ENCODE measurements around the gene TSC2.

Gene TSC2

DNA sequence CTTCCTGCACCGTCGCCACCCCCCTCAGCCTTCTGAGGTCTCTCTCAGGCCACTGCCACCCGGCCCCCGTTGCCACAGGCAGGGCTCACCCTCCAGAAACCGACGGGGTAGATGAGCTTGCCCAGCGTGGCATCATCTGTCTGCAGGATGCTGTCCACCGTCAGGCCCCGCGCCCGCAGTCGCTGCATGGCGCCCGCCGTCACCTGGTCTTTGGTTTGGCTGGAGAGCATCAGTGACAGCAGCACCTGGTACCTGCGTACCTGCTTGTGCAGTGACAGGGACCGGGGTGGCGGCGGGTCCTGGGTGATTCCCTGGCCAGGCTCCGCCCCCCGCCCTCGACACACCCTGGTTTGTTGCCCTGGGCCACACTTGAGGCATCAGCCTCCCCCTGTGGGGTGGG is 3.2 kb upstream of the TSC2 start:
- DNase-seq = no peak

- DNase-seq = no peak
These were observed 1.6 kb upstream of the TSC2 start for GRCh38 chr16:2045965-2046892.

- no peak for DNase-seq
These were observed 874 bp upstream of the TSC2 start for GRCh38 chr16:2046893-2047329.

- DNase-seq = no peak
These were observed 345 bp downstream of the TSC2 start for GRCh38 chr16:2048116-2048543.

DNA sequence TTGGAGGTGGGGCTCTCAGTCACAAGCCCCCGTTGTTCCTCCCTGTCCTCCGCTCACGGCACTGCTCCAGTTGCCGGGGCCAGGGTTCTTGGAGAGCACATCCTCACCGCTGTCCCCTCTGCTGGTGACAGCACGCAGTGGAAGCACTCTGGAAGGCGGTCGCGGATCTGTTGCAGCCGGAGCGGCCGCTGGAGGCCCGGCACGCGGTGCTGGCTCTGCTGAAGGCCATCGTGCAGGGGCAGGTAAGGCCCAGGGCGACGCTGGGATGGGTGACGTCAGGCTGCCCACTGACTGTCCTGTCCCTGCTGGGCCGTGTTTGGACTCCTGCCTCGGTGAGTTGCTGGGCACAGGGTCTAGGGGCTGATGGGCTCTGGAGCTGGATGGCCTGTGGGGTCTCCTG is 5.4 kb downstream of the TSC2 start:
- DNase-seq = no peak

DNA sequence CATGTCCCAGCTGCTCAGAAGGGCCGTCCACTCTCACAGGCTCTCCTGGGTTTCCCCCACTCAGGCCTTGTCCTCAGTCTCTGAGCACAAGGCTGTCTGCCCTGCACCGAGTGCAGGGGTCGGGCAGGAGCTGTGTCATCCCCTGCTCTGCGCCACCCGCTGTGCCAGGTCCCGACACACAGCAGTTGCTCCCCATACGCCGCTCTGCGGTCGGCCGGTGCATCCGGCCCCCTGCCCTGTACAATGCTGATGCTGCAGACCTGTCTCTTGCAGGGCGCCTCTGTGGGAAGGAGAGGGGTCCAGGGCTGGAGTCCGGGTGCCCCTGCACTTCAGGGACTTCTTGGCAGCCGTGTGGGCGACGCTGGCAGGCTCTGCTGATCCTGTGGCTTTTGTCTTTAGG is 6.1 kb downstream of the TSC2 start:
- no peak for DNase-seq

DNA sequence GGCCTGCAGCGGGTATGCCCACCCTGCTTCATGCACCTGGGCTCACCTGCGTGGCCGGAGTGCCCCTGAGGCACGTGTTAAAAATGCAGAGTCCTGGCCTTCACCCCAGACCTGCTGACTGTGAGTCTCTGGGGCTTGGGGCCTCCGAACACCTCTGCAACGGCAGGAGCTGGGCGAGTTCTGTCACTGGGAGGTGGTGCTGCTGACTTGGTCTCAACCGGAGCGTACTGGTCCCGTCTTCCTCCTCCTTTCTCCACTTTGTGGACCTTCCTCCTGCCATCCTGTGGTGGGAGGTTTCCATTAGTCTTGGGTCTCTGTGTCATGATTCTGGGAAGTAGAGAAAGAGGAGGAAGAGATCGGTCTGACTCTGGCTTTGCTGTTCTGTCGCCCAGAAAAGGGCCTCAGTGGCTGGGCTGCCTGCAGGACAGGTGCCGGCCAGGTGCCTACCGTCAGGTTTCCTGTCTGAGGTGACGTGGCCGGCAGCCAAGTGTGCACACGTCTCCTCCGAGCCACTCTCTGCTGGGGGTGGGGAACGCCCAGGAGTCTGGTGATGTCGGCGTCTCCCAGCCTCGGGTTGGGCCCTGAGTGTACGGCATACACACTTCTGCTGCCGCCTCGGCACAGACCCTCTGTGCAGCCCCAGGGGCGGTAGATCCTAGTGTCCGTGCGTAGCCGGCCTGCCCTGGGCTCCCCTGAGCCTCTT is 6.9 kb downstream of the TSC2 start:
- no peak for DNase-seq

DNA sequence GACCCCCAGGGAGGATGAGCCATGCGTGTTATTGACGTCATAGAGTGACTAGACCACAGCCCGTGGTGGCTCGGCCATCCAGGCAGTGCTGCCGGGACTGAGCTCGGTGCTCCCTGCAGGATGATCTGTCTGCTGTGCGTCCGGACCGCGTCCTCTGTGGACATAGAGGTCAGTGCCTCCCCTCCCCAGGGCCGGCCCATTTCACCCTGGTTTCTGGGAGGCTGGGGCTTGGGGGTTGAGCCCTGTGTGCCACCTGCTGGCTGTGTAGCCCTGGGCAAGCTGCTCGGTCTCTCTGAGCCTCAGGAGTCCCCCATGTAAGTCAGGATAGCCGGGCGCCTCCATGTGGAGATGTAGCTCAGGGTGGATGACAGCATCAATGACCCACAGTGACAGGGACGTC is 8.3 kb downstream of the TSC2 start:
- no peak for DNase-seq

- DNase-seq = no peak
These were observed 9.1 kb downstream of the TSC2 start for GRCh38 chr16:2056681-2057407.

DNA sequence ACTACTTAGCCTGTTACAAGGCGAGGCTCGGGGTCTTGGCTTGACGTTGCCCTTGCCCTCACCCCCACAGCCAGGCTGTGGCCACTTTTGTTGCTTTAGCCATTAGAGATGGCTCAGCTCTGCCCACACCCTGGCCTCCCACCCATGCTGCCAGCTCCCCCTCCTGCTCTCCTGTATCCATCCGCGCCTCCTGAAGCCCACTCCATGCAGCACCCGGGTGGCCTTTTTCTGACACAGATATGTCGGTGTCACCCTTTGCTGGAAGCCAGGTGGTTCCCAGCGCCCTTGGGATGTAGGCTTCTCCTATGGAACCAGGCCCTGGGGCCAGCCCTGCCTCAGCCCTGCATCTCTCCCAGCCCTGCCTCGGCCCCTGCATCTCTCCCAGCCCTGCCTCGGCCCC is 9.7 kb downstream of the TSC2 start:
- no peak for DNase-seq

- no peak for DNase-seq
These were observed 10.6 kb downstream of the TSC2 start for GRCh38 chr16:2058420-2058819.

DNA sequence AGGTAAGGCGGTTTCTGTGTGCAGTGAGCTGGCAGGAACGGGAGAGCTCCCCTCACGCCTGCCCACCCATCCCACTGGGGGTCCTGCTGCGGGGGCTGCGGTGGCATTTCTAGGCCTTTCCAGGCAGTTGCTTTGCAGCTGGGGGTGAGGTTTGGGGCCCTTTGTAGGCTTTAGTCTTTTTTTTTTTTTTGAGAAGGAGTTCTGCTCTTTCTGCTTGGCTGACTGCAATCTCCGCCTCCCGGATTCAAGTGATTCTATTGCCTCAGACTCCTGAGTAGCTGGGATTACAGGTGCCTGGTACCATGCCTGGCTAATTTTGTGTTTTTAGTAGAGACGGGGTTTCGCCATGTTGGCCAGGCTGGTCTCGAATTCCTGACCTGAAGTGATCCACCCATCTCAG is 11.1 kb downstream of the TSC2 start:
- DNase-seq = no peak

DNA sequence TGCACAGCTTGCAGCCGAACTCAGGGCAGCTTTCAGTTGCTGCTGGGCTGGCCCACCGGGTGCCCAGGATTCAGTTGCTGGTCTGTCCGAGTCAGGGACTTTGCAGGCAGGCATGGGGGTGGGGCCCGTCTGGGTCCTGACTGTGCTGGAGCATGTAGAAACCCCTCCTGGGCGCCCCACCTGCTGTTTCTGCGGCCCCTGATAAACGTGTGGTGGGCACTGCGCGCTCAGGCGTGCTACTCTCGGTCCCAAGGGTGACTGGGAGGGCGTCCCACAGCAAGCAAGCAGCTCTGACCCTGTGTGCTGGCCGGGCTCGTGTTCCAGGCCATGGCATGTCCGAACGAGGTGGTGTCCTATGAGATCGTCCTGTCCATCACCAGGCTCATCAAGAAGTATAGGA is 12.6 kb downstream of the TSC2 start:
- DNase-seq = no peak

GRCh38 chr16:2061023-2061422 is 13.2 kb downstream of the TSC2 start:
- DNase-seq = no peak

GRCh38 chr16:2061526-2061925 is 13.7 kb downstream of the TSC2 start:
- DNase-seq = no peak

DNA sequence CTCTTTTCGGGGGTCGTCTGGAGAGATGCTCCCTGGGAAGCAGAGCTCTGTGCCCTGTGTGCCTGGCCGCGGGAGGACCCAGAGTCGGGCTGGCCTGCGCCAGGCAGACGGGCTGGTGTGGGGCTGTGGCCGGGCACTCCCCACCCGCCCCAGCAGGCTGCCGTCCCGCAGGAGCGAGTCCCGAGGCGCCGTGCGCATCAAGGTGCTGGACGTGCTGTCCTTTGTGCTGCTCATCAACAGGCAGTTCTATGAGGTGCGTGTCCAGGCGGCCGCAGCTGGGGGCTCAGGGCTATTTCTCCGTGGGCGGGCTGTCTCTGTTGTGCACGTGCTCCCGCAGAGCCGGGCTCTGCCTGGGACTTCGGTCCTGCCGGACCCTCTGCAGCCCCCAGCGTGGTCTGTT is 15.0 kb downstream of the TSC2 start:
- DNase-seq = no peak

DNA sequence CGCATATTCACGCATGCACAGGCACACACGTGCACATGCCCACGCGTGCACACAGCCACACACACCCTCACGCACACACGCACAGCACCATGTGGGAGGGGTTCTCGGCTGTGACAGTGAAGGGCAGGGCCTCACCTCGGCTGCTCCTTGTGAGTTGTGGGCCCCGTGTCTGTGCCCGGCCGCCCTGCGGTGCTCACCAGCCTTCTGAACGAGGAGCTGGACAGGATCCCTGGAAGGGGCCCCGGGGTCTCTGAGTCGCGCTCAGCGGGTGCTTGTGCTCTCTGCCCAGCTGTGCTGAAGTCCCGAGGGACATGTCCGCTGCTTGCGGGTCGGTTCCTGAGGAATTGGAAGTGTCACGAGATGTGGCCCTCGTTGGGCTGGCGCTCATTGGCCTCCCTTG is 16.1 kb downstream of the TSC2 start:
- no peak for DNase-seq

DNA sequence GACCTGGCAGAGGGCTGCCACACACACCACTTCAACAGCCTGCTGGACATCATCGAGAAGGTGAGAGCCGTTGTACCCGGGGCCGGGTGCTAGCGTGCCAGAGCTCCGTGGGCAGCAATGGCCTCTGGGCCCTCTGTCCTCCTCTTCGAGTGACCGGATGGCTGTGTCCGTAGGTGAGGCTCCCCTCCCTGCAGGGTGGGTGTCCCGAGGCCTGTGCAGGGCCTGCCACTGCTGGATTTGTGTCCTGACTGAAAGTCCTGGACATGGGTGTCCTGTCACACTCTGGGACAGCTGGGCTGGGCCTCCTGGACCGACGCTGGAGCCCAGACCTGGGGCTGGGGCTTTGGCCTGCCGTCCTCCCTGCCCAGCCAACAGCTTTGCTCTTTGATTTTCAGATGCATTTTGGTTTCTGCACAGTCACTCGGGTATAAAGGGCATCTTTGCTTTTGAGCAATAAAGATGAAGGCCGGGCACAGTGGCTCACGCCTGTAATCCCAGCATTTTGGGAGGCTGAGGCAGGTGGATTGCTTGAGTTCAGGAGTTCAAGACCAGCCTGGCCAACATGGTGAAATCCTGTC is 16.7 kb downstream of the TSC2 start:
- no peak for DNase-seq

GRCh38 chr16:2066139-2066538 is 18.4 kb downstream of the TSC2 start:
- DNase-seq = no peak

GRCh38 chr16:2070576-2071453 is 23.0 kb downstream of the TSC2 start:
- no peak for DNase-seq

- DNase-seq = no peak
These were observed 23.8 kb downstream of the TSC2 start for GRCh38 chr16:2071454-2072202.
